Inflammatory macrophage (primary cell): ENCODE results near the gene SLC1A7.

Experiments
- DNase-seq, 2 donors: peaks; one replicate each; pipeline ENCODE4 v3.0.0-alpha.2; 2020 to 2022

SLC1A7 gene

DNA sequence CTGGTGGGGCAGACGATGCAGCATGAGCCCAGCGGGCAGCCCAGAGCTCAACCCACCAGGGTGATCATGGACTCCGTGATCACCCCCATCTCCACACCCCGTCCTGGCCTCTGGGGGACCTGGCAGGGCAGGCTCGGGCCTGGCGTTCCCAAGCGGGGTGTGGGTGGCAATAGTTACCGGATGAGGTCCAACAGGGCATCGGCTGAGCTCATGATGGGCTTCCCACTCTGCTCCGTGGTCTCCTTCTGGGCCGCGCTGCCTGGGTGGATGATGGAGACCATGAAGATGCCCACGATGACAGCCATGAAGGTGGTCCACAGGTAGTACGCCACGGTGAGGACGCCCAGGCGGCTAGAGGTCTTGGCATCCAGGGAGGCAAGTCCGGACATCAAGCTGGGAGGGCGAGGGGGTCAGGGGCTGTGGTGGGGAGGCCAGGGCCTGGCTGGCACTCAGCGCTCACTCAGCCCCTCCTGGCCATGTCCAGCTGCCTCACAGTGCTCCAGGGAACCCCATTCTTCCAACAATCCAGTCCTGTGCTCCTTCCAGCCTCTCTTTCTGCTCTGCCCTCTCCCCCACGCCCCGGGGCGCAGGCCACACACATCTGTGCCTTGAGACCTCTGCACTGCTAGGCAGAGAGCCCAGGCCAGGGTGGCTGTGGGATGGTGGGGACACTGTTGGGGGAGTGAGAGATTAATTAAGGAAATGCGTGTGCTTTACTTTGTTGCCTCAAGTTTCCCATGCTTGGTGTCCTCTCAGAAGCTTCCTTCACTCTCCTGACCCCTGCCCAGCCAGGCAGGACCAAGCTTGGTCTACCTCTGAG is 27.6 kb downstream of the SLC1A7 start:
- no peak for DNase-seq

DNA sequence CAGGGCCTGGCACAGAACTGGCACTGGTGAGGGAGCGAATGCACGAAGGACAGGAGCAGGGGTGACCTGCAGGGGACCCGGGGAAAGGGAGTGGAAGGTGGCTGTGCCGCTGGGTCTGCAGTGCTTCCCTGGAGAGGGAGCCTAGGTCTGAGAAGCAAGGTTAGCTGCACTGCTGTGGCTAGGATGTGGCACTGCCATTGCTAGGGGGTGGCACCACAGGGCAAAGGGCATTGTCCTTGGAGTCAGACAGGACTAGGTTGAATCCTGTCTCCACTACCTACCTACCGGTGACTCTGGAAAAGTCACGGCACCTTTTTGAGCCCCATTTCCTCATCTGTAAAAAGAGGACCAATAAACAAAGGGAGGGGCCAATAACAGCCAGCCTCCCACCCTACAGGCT is 28.3 kb downstream of the SLC1A7 start:
- no peak for DNase-seq

DNA sequence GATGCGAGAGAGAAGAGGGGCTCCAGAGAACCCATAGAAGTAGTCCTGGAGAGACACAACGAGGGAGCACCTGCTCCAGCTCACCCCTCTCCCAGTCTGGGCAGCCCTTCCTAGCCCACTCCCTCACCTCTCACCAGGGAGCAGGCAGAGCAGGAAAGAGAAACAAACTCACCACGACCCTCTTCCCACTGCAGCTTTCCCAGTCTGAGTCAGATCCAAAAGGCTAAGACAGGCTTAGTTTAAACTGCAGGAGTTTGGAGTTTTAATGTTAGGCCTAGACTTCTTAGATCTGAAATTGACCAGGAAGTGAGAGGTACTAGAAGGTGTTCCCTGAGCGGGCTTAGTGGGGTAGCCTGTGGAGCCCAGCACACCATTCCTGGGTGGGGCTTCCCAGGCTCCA is 29.6 kb downstream of the SLC1A7 start:
- no peak for DNase-seq

DNA sequence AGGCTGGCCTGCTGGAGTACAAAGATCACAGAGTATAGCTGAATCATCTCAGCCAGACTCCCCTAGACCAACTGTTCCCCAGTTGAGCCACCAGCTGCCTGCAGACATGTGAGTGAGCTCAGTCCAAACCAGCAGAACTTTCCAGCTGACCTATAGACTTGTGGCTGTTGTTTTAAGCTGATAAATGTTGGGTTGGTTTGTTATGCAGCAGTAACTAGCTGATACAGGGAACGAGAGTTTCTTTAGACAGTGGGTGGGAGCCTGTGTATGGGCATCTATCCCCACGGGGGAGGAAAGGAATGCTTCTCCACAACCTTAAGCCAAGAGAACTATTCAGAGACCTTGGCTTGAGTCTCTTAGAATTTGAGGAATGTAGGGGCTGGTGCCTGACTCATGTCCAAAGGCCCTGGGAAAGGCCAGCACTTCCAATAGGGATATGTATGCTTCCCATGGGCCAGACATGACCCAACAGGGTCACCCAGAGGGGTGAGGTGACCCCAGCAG is 30.1 kb downstream of the SLC1A7 start:
- no peak for DNase-seq

DNA sequence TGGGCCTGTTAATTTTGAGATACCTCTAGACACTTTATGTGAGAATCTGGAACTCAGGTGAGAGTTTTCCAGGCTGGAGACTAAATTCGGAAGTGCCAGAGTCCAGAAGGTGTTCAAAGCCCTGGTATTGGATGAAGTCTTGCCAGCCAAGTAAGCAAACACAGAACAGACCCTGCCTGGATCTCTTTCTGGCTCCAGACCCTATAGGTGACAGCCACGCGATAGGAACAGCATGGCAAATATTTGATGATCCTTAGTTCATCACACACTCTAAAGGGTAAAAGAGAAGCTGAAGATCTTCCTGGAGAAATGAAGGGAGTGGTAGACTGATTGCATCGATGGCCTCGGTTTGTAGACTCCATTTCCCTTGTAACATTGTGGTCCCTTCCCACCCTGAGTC is 30.7 kb downstream of the SLC1A7 start:
- DNase-seq = no peak

DNA sequence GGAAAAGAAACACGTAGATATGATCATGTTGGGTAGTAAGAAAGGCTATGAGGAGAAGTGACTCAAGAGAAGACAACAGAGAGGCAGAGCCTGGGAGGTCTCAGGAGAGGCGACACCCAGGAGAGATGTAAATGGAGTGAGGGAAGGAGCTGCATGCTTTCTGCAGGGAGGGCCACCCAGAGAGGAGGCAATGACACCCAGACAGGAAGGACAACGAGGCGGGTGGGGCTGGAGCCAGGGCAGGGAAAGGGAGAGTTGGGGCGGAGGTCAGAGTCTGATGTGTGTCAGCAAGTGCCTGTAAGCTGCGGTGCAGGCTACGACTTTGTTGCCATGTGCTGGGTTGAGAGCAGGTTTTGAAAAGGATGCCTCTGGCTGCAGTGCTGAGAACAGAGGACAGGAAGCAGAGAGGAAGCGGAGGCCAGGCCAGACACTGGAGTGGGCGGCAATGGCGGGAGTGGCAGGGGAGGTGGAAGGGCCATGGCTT is 31.3 kb downstream of the SLC1A7 start:
- peak; percentile 71 to 78 for DNase-seq

DNA sequence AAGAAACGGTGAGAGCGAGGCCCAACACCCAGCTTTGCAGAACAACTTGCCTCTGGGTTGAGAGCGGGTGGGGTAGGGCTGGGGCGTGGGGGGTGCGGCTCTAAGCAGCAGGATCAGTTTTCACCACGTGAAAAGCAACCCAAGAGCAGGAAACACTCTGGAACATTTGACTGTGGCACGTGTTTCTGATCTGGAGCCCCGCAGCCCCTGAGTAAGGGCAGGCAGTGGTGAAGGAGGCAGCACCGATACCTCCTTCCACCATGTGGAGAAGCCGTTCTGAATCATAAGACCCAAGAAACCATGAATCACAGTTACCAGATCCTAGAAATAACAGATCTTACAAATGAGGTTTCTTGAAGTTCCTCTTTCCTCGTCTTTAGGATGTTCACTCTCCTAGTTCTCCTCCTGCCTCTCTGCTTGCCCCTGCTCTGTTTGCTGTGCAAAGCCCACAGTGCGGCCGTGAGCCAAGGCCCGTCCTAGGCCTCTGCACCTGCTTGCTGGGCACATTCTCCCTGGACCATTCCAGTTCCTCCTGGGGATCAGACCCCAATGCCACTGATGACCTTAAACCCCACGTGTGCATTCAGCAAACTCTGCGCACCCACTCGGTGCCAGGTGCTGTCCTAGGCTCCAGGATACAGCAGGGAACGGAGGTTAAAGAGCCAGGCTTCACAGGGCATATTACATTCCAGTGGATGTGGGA is 31.9 kb downstream of the SLC1A7 start:
- DNase-seq = peak; percentile 89 to 93

DNA sequence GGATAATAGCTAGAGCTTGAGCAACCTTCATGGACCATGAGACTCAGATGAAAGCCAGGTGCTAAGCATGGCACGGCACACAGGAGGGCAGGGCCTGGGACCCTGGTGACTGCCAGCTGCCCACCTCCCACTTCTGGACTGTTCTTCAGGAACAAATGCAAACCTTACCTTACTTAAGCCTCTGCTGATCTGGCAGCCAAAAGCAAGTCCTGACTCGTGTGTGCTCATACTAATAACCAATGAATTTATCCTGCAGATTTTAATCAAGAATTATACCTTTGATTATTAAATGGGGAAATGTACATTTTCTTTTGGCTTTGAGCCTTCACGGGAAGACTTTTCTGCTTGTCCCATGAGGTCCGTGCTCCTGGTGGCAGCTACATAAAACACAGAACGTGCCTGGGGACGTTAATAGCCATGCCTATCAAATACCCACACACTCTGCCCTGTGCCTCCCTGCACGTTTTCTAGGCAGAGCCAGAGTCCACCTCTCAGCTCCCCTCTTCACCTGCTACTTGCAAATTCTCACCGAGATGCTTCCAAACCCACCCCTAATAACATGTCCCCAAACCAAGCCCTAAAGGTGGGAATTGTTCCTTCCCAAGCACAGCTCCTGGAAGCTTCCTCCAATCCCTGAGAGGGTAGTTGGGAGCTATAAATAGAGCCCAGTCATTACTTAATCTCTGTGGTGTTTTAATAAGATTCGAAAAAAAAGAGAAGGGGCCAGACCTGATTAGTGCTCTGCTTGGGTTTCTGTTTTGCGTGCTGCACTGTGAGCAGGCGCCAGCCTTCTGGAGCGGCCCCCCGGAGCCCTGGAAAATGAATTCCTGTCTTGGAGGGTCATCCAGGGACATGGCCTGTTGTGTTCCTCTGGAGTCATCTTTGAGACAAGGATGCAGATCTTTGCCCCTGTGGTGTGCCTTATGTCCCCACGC is 33.5 kb downstream of the SLC1A7 start:
- DNase-seq = peak in 1 of 2 donors; percentile 12

DNA sequence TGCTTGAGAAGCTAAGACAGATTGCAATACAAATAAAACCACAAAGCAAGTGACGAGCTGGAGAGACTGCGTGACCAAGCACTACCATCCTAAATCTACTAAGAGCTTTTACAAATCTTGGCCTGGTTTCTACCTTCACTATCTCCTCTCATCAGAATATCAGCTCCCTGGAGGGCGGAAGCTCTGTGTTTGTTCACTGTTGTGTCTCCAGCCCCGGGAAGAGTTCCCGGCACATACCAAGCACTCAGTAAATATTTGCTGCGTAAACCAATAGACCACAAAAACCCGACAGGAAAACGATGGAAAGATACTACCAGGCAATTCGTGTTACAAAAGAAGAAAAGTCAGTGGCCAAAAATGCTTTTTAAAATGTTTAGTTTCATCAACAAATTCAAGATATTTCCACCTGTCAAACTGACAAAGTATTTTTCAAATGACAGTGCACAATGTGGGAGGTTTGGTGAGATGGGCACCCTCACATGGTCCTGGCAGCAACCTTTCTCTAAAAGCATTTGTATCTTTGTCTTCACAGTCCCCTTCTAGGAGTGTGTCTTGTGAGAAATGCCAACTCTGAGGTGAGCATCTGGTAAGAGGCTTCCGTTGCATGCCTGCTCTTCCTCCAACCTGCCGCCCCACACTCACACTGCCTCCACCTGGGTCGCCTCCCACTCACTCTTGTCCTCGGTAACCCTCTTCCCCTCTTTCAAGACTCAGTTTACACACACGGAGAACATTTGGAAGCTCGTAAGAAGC is 34.7 kb downstream of the SLC1A7 start:
- DNase-seq = no peak

DNA sequence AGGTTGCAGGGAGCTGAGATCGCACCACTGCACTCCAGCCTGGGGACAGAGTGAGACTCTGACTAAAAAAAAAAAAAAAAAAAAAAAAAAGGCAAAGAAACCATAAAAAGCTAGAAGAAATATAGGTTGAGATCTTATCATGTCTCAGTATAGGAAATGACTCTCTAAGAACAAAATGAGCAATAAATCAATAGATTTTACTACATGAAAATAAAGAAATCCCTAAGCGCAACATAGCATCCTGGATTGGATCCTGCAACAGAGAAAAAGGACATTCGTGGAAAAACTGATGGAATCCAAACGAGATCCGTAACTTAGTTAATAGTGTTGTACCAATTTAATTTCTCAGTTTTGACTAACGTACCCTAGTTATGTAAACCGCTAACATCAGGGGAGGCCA is 35.3 kb downstream of the SLC1A7 start:
- DNase-seq = no peak

DNA sequence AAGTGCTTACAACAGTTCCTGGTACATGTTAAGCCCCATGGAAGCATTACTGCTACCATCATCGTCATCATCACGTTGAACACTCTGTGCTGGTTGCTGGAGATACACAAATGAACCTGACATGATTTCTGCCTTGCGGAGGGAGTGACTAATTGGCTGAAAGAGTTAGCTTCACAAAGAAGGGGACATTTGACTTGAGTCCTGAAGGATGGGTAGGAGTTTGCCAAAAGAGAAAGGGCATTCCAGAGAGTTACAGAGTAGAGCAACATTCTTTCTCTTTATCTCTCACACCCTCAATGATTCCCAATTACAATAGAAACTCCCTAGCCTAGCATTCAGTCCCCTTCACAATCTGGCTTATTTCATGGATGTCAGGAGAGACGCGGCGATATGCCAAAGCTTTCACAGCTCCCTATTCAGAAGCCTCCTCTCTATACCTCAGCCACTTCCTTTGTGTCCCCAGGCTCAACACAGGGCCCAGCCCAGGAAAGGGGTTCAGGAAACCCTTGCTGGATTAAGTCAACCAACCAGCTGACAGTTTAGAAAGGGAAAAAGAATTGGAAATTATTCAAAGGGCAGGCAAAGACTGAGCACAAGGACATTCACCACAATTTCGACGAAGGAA is 38.0 kb downstream of the SLC1A7 start:
- no peak for DNase-seq

DNA sequence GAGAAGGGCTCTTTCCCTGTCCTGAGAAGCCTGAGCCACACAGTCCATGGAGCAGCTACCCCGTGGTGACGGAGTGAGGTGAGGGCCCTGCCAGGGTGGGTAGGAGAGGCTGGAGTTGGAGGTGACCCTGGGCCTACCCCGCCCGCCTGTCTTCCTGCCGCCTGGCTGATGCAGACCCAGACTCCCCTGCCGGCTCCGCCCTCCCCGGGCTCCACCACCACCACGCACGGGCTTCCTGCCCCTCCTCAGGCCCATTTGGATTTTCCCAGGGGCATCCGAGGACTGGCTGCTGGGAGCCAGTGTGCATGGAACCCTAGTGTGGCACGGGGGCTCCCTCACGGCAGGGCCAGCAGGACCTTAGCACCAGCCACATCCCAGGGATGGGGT is 47.9 kb downstream of the SLC1A7 start:
- no peak for DNase-seq

DNA sequence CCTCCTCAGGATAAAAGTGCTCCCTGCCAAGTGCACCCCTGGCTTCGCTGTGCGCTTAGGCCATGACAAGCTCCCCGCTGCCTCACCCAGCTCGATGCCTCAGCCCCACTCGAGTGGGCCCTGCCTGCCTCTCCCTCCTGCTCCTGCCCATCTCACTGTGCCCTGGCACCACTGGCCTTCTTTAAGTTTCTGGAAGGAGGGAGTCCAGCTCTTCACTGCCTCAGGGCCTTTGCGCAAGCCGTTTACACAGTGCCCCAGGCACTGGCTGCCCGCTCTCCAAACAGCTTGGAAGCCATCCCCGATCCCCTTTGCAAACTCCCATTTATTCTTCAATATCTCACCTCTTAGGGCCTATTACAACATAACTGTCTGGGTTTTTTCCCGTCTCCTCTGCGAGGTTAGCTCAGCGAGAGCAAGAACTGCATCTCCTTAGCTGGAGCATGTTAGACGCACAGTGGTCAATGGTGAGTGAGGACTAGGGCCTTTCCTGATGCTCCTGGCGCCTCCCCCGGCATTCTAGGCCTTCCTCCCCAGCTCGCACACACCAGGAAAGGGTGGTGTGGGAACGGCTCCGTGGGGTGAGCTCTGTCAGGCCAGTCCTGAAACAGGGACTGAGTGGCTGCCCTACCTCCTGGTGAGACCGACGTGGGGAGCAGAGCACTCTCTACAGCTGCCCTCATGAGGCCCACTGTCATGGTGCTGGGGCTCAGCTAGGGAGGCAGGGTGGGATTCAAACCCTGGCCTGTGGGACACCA is 48.5 kb downstream of the SLC1A7 start:
- no peak for DNase-seq

DNA sequence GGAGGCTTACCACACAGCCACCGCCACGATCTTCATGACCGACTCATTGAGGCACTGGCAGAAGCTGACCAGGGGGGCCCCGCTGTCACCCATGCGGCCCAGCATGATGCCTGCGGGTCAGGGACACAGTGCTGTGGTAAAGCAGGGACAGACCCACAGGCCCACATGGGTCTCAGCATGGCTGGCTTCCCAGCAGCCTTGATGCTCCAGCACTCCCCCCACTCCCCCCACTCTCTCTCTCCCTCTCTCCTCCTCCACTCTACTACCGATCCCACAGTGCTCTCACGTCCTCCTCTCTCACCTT is 49.0 kb downstream of the SLC1A7 start:
- DNase-seq = no peak

DNA sequence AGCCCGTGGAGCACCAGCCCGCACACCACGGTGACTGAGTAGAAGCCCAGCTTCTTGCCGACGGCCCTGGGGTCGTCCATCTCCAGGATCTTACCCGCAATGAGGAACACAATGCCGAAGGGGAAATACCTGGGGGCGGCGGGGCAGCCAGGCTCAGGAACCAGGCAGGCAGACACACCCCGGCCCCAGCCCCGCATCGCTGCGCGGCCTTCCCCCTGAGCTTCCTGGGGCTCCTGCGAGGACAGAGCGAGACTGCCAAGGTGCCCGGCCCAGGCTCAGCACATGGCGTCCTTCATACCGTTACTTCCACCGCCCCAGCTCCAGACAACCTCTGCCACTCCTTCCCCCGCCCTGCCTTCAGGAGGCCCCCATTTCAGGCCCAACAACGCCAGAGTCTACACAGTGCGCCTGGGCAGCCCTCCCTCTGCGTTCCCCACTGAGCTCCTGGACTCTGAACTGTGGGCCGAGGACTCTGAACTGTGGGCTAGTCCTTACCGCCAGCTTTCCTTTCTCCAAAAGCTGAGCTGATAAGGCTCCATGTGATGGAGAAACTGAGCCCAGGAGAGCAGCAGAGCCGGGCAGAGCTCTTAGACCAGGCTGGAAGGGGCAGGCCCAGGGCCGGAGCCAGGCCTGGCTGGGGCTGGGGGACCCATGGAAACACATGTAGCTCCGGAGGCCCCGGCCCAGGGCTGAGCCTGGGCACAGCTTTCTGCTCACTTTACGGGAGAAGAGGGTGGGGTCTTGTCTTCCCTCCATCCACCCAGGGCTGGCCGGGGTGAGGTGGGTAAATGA is 49.6 kb downstream of the SLC1A7 start:
- no peak for DNase-seq

DNA sequence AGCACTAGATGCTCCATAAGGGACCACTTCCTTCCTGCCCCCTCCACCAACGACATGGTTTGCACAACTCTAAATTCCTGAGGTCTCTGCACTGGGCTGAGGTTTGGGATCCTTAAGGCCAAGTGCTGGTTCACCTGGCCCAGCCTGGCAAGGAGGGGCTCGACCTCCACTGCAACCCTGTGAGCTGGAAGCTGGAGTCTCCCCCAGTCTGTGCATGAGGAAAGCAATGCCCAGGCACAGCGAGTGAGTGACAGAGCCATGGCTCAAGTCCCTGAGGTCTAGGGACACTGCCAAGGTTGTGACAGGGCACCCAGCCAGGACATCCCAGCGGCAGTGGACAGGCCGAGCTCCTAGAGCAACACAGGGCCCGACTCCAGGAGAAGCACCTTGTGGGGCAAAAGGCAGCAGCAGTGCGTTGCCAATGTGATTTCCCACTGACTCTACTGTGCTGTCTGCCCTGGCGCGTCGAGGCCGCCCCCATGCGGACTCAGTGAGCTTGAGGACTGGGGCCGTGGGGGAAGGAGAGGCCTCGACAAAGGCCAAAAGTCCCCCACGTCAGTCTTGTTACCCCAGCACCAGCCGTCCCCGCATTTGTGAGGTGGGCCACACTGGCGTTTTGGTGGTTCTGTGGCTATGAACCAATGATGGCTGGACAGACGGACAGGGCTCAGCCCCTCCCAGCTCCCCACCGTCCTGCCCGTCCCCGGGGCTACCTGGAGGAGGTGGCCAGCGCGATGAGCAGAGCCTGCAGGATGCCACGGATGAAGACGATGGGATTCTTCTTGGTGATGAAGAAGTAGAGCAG is 50.4 kb downstream of the SLC1A7 start:
- no peak for DNase-seq

DNA sequence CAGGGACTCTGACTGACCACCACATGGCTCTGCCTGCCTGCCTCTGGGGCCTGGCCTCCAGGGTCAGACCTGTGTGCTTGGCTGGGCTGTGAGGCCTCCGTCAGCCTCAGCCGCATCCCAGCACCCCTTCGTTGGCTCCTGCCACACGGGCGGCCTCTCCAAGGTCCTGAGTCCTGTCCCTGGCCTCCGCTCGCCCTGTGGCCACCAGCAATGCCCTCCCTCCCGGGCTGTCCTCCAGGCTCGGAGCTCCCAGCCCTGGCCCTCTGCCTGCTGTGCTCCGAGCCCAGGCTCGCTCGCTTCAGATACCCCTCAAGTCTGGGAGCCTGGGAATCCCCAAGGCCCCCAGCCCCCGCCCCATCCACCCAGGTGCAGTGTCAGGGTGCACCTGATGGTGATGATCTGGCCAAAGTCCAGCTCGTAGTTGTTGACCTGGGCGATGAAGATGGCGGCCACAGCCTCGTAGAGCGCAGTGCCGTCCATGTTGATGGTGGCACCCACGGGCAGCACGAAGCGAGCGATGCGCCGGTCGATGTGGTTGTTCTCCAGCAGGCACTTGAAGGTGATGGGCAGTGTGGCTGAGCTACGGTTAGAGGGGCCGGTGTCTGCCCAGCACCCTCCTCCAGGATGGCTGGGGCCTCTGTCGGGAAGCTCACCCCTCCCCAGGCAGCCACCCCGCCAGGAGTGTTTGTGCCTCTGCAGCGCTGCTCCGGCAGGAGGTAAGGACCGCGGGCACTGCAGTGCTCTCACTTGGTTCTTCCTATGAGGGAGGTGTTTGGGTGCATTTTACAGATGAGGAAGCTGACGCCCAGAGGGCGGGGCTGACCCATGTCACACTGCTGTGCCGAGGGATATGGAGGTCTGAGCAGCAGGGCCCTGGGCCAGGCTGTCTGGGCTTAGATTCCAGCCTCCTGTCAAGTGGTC is 52.0 kb downstream of the SLC1A7 start:
- DNase-seq = peak; percentile 20 to 49
